Tibial nerve (tissue), 4 donors: ENCODE results near the gene FSTL4. TPM values are rescaled to one million over a fixed set of nuclear protein-coding genes. Genes with fewer than 3 reads are reported as not detected.

ENCODE experiments used
- DNase-seq, 2 donors: peaks; one replicate each; pipeline ENCODE4 v3.0.0-alpha.2; 2019; ENCODE audit warnings: low spot score in 2 of 2
- H3K27ac ChIP-seq, 4 donors: fragments of 200-600 bp; sonication (generic) in 3 of 4; one replicate each; pipeline ENCODE4 v1.5.1; 2017 to 2019; ENCODE audit warnings: mild to moderate bottlenecking in 1 of 4
- H3K27me3 ChIP-seq, 2 donors: fragments of 200-600 bp; sonication (generic) in 1 of 2; one replicate each; pipeline versions ENCODE4 v1.5.1 to v1.6.0; 2017 to 2019
- H3K36me3 ChIP-seq, 3 donors: fragments of 200-600 bp; sonication (generic); one replicate each; pipeline ENCODE4 v1.5.1; 2018 to 2019
- H3K4me1 ChIP-seq, 4 donors: fragments of 200-600 bp; sonication (generic) in 3 of 4; one replicate each; pipeline ENCODE4 v1.5.1; 2017 to 2019
- H3K4me3 ChIP-seq, 4 donors: fragments of 200-600 bp; sonication (generic) in 3 of 4; one replicate each; pipeline ENCODE4 v1.5.1; 2017 to 2019; ENCODE audit warnings: mild to moderate bottlenecking in 1 of 4, moderate library complexity in 1 of 4
- H3K9me3 ChIP-seq, 4 donors: fragments of 200-600 bp; sonication (generic) in 3 of 4; one replicate each; pipeline ENCODE4 v1.5.1; 2017 to 2019
- EP300 ChIP-seq, 2 donors: sonication (generic); formaldehyde crosslinking; IDR thresholded peaks; one replicate each; pipeline ENCODE4 v1.6.1; 2017; ENCODE audit warnings: antibody characterized with exemption in 2 of 2, mild to moderate bottlenecking in 1 of 2
- POLR2A ChIP-seq, 2 donors: fragments of 450-650 bp; IDR thresholded peaks; one replicate each; pipeline ENCODE4 v1.6.1; 2017; ENCODE audit warnings: antibody characterized with exemption in 2 of 2, mild to moderate bottlenecking in 2 of 2, moderate library complexity in 2 of 2
- WGBS, 2 donors: methylation state at CpG; one replicate each; pipeline ENCODE4 v1.1.5; 2018; 5-methylcytosine and 5-hydroxymethylcytosine counted together
- total RNA-seq, 4 donors: library from RNA; depleted of rRNA; stranded (reverse); fragments of >200 nt; gene quantifications; one replicate each; pipeline ENCODE4 v1.1.0, GENCODE V29; 2016
- TF ChIP-seq, protein P1 (sequence below), 5 experiments: fragments of 200-600 bp in 3 of 5; fragments of 450-650 bp in 2 of 5; sonication (generic) in 3 of 5; IDR thresholded peaks; one replicate each; pipeline ENCODE4 v1.5.1; 2016 to 2019; ENCODE audit warnings: antibody characterized with exemption in 5 of 5, mild to moderate bottlenecking in 3 of 5, moderate library complexity in 2 of 5

The FSTL4 gene
- total RNA-seq, 4 donors from 2014 or later = 0.22 TPM; not detected in 3

DNA sequence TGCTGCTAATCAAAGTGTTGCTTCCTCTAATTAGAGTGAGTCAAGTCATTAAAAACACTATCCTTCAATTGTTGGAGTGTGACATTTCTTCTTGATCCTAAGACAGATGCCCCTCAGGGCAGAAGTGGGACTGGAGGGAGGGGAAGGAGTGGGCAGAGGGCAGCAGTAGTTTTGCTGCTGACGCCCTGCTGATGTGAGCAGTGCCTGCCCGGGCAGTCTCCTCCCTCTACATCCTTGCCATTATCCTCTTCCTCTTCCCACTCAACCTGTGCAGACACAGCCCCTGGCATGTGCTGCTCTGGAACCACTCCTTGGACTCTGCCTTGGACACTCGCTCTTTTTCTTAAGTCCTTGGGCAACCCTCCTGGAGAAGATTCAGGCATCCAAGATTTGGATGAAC is 328.0 kb downstream of the FSTL4 start:
- Histone ChIP-seq H3K27ac (no peak overlapping the region), H3K9me3 (no peaks in the 10 kb centered on the region), H3K4me1 (no peaks in the 10 kb centered on the region), H3K4me3 (no peak overlapping the region), H3K27me3 (no peaks in the 10 kb centered on the region), H3K36me3 (no peaks in the 10 kb centered on the region)
- WGBS, 2 donors = 67 to 68% methylated on average over 3 of the region's 3 CpGs
- DNase-seq = no peak
- TF ChIP-seq POLR2A (IDR thresholded peaks at IDR 0.05) = no peak

DNA sequence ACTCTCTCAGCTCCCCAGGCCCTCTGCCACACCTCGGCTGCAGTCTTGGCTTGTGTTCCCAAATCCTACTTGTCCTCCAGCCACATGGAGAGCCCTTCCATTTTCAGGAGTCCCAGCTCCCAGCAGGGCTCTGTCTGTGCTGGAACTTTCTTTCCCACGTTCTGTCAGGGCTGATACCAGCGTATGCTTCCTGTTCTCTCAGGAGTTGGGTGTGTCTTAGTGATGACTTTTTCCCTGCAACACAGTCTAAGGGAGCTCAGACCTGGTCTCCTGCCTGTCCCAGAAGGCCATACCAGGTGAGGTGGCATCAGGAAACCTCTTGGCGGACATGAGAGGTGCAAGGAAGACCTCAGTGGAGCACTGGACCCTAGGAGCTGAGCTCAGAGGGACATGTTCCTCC is 334.0 kb downstream of the FSTL4 start:
- no peaks in the 10 kb centered on the region for H3K4me1 ChIP-seq
- H3K27me3 ChIP-seq = no peaks in the 10 kb centered on the region
- H3K27ac ChIP-seq = no peak overlapping the region
- H3K4me3 ChIP-seq = no peak overlapping the region
- no peaks in the 10 kb centered on the region for H3K36me3 ChIP-seq
- no peak for DNase-seq
- TF ChIP-seq, protein P1, sequence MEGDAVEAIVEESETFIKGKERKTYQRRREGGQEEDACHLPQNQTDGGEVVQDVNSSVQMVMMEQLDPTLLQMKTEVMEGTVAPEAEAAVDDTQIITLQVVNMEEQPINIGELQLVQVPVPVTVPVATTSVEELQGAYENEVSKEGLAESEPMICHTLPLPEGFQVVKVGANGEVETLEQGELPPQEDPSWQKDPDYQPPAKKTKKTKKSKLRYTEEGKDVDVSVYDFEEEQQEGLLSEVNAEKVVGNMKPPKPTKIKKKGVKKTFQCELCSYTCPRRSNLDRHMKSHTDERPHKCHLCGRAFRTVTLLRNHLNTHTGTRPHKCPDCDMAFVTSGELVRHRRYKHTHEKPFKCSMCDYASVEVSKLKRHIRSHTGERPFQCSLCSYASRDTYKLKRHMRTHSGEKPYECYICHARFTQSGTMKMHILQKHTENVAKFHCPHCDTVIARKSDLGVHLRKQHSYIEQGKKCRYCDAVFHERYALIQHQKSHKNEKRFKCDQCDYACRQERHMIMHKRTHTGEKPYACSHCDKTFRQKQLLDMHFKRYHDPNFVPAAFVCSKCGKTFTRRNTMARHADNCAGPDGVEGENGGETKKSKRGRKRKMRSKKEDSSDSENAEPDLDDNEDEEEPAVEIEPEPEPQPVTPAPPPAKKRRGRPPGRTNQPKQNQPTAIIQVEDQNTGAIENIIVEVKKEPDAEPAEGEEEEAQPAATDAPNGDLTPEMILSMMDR (IDR thresholded peaks at IDR 0.05) = no peak
- no peak for TF ChIP-seq EP300 (IDR thresholded peaks at IDR 0.05)
- TF ChIP-seq POLR2A (IDR thresholded peaks at IDR 0.05) = no peak
- WGBS, 2 donors = 82 to 86% methylated on average over 4 of the region's 4 CpGs
- no peaks in the 10 kb centered on the region for H3K9me3 ChIP-seq

DNA sequence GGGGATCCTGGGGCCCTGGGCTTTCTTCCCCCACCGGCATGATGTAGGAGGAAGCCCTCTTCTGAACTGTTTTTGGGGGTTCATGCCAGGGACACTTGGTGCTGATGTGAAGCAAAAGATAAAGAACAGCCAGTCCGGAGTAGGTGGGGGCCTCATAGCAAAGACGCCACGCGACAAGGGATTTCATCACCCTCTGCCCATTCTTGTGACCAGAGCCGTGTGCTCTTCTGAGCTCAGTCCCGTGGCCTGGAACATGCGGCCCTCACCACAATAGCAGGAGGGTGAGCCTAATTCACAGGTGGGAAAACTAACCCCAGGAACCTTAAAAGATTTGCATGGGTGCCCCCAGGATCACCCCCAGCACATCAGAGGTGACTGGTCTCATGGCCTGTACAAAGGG is 334.6 kb downstream of the FSTL4 start:
- Histone ChIP-seq H3K9me3 (no peaks in the 10 kb centered on the region), H3K4me3 (no peak overlapping the region), H3K27me3 (no peaks in the 10 kb centered on the region), H3K4me1 (no peaks in the 10 kb centered on the region), H3K36me3 (no peaks in the 10 kb centered on the region), H3K27ac (no peak overlapping the region)
- 78 to 90% methylated on average over 8 of the region's 8 CpGs for WGBS, 2 donors
- DNase-seq = no peak
- TF ChIP-seq EP300 (IDR thresholded peaks at IDR 0.05) = no peak
- TF ChIP-seq, protein P1 (IDR thresholded peaks at IDR 0.05) = no peak
- TF ChIP-seq POLR2A (IDR thresholded peaks at IDR 0.05) = no peak

DNA sequence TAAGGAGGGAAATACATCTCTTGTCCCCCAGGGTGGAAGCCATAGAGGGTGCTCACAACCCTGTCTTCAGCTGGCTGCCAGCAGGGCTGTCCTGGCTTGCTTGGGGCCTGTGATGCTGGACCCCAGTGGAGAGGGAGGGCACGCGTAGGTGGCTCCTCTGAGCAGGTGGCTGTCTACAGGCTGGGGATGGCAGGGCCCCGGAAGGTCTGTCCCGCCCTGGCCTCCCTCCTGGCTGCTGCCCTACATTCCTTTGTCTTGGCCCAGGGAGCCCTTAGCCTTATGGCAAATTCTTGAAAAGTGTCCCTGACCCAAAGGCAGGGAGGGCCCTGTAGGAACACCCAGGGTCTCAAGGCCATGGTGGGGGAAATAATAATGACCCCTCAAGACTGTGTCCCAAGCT is 336.2 kb downstream of the FSTL4 start:
- H3K27me3 ChIP-seq = no peaks in the 10 kb centered on the region
- no peaks in the 10 kb centered on the region for H3K9me3 ChIP-seq
- no peak overlapping the region for H3K27ac ChIP-seq
- H3K4me1 ChIP-seq = no peaks in the 10 kb centered on the region
- H3K36me3 ChIP-seq = no peaks in the 10 kb centered on the region
- H3K4me3 ChIP-seq = no peak overlapping the region
- WGBS, 2 donors = 82 to 86% methylated on average over 2 to 4 of the region's 4 CpGs
- no peak for TF ChIP-seq POLR2A (IDR thresholded peaks at IDR 0.05)
- DNase-seq = no peak

DNA sequence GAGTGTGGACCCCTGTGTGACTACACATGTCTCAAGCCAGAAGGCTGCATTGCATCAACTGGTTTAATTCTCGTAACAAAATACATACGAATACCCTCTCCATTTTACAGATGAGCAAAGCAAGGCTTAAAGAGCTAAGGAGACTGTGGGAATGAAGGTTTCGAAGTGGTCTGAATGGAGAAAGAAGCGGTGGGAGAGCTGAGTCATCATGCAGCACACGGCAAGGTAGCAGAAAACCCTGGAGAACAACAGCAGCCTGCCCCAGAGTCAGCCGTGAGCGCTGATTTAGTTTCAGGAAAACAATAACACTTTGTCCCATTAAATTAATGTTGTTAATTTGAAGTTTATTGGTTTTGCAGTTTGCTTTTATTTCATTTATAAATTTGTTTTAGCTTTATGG is 336.7 kb downstream of the FSTL4 start:
- H3K4me1 ChIP-seq = no peaks in the 10 kb centered on the region
- WGBS, 2 donors = 78 to 87% methylated on average over 7 of the region's 7 CpGs
- no peak overlapping the region for H3K4me3 ChIP-seq
- H3K9me3 ChIP-seq = no peaks in the 10 kb centered on the region
- no peak for DNase-seq
- no peaks in the 10 kb centered on the region for H3K27me3 ChIP-seq
- no peaks in the 10 kb centered on the region for H3K36me3 ChIP-seq
- H3K27ac ChIP-seq = no peak overlapping the region
- TF ChIP-seq EP300 (IDR thresholded peaks at IDR 0.05) (no peak), POLR2A (IDR thresholded peaks at IDR 0.05) (no peak)

DNA sequence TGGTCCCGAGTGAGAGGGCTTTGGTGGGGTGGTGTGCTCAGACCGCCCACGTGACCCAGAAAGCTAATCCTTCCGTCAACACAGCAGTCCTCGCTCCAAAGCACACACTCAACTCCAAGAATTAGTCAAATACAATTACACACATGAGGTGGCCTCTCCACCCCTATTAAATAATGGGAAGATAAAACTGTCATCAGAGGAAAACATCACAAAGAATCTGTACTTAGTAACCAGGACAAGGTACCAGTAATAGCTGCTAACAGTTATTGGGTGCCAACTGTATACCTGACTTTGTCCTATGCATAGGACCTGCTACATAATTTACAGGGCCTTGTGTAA is 337.8 kb downstream of the FSTL4 start:
- WGBS, 2 donors = 37 to 62% methylated on average over 5 of the region's 5 CpGs

More for the DNA sequence above, 337.8 kb downstream of the FSTL4 start:
- Histone ChIP-seq H3K27ac (no peak overlapping the region), H3K4me3 (no peak overlapping the region), H3K36me3 (no peaks in the 10 kb centered on the region), H3K9me3 (no peaks in the 10 kb centered on the region), H3K4me1 (no peaks in the 10 kb centered on the region), H3K27me3 (no peaks in the 10 kb centered on the region)
- no peak for DNase-seq
- TF ChIP-seq EP300 (IDR thresholded peaks at IDR 0.05) (no peak), POLR2A (IDR thresholded peaks at IDR 0.05) (no peak)
- TF ChIP-seq, protein P1 (IDR thresholded peaks at IDR 0.05) = no peak
